22Rv1 (cell line): ENCODE measurements around the gene NADK2.
"Not testable (repeated sequence)": the region's sequence is repeated elsewhere in the genome, so short reads cannot be mapped to it uniquely, and the experiment has no call there.

Experiments
- H3K27ac ChIP-seq: fragments of 450-650 bp; 2 replicates; pipeline ENCODE4 v1.5.1; 2017
- ZFX ChIP-seq: fragments of 450-650 bp; IDR thresholded peaks from 2 replicates; pipeline ENCODE4 v1.6.1; 2017; ENCODE audit warnings: antibody characterized with exemption, borderline replicate concordance
- TF ChIP-seq, protein P1 (sequence below): fragments of 450-650 bp; IDR thresholded peaks from 2 replicates; pipeline ENCODE4 v1.5.1; 2017; ENCODE audit warnings: mild to moderate bottlenecking

Gene NADK2

GRCh38 chr5:36205329-36205728, 36.4 kb downstream of the NADK2 start:
- no peak overlapping the region for H3K27ac ChIP-seq
- TF ChIP-seq, protein P1, sequence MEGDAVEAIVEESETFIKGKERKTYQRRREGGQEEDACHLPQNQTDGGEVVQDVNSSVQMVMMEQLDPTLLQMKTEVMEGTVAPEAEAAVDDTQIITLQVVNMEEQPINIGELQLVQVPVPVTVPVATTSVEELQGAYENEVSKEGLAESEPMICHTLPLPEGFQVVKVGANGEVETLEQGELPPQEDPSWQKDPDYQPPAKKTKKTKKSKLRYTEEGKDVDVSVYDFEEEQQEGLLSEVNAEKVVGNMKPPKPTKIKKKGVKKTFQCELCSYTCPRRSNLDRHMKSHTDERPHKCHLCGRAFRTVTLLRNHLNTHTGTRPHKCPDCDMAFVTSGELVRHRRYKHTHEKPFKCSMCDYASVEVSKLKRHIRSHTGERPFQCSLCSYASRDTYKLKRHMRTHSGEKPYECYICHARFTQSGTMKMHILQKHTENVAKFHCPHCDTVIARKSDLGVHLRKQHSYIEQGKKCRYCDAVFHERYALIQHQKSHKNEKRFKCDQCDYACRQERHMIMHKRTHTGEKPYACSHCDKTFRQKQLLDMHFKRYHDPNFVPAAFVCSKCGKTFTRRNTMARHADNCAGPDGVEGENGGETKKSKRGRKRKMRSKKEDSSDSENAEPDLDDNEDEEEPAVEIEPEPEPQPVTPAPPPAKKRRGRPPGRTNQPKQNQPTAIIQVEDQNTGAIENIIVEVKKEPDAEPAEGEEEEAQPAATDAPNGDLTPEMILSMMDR: no peak
- TF ChIP-seq ZFX: no peak

DNA sequence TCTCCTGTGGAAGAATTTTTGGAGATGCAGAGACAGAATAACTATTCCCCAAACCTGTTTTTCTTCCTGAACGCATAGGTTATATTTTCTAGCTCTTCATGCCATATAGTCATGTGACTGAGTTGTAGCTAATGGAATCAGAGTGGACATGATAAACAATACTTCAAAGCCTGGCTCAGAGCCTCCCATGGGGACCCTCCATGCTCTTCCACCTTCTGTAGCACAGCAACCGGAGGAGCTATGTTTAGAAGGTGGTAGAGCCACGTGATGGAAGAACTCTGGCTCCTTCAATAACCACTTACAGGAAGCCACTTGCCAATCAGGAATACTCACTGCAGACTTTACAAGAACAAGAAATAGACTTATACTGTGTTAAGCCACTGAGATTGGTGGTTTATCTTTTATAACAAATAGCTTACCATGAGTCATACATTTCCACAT, 39.2 kb downstream of the NADK2 start:
- TF ChIP-seq ZFX: no peak
- TF ChIP-seq, protein P1: no peak
- no peak overlapping the region for H3K27ac ChIP-seq

DNA sequence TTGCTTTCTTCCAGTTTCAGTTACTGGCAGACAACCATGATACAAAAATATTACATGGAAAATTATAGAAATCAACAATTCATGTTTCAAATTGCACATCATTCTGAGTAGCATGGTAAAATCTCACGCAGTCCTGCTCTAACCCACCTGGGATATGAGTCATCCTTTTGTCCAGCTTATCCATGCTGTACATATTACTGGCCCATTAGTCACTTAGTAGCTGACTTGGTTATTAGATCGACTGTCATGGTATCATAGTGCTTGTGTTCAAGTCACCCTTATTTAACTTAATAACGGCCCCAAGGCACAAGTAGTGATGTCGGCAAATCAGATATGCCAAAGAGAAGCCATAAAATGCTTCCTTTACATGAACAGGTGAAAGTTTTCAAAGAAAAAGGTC, 41.2 kb downstream of the NADK2 start:
- TF ChIP-seq, protein P1: no peak
- no peak for TF ChIP-seq ZFX

DNA sequence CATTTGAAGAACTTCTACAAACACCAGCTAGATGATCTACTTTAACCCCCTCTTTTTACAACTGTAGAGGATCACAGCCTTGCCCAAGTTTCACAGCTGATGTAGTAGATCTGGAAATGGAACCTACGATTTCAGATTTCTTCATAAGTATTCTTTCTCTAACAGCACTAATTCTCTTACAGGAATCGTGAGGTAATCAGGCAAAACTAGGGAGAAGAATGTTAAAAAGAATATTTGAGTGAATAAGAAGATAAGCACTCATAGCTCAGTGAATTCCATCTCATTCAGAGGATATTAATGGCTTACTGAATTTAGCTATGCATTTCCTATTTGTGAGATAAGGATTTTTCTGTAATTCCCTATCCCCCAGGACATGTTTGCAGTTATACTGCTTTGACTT, 42.1 kb downstream of the NADK2 start:
- H3K27ac ChIP-seq: no peak overlapping the region
- TF ChIP-seq, protein P1: no peak
- TF ChIP-seq ZFX: no peak

More for the DNA sequence above, 41.2 kb downstream of the NADK2 start:
- no peak overlapping the region for H3K27ac ChIP-seq

DNA sequence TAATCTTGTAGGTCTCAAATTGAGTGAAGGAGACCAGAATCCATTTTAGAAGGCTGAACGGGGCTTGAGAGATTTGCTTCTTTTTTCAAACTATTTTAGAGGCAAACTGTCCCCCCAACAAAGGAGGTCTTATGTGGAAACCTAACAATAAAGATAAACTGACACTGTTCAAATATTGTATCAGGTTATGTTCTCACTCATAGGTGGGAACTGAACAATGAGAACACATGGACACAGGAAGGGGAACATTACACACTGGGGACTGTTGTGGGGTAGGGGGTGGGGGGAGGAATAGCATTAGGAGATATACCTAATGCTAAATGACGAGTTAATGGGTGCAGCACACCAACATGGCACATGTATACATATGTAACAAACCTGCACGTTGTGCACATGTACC, 42.9 kb downstream of the NADK2 start:
- not testable (repeated sequence) for H3K27ac ChIP-seq

GRCh38 chr5:36198281-36198680, 43.4 kb downstream of the NADK2 start:
- TF ChIP-seq ZFX: no peak
- TF ChIP-seq, protein P1: no peak
- H3K27ac ChIP-seq: no peak overlapping the region

DNA sequence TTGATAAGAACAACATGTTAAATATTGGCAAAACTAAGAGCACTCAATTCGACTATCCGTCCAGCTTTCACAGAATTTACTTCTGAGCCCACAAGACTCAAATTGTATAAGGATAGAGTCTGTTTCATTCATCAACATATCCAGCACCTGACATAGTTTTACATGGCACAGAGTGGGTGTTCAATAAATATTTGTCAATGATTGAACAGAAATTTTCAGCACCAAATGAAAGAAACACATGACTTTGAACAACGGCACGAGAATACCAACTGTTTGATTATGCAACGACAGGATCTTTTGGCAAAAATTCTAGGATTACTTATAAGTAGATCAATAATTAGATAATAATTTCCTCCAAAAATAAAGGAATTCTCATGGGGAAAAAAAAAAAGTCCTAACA, 48.0 kb downstream of the NADK2 start:
- TF ChIP-seq, protein P1: no peak
- TF ChIP-seq ZFX: no peak

DNA sequence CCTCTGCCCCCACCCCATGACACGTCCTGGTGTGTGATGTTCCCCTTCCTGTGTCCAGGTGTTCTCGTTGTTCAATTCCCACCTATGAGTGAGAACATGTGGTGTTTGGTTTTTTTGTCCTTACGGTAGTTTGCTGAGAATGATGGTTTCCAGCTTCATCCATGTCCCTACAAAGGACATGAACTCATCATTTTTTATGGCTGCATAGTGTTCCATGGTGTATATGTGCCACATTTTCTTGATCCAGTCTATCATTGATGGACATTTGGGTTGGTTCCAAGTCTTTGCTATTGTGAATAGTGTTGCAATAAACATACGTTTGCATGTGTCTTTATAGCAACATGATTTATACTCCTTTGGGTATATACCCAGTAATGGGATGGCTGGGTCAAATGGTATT, 57.3 kb downstream of the NADK2 start:
- H3K27ac ChIP-seq: not testable (repeated sequence)

More for the DNA sequence above, 48.0 kb downstream of the NADK2 start:
- peak overlapping the region; percentile 60 for H3K27ac ChIP-seq
